NCI-H1436 (cell line): Measurements from ENCODE around the gene IL3.

ENCODE experiments used
- DNase-seq: peaks from one replicate; lab custom pipeline; 2025; lab: John Stamatoyannopoulos, UW

The IL3 gene

DNA sequence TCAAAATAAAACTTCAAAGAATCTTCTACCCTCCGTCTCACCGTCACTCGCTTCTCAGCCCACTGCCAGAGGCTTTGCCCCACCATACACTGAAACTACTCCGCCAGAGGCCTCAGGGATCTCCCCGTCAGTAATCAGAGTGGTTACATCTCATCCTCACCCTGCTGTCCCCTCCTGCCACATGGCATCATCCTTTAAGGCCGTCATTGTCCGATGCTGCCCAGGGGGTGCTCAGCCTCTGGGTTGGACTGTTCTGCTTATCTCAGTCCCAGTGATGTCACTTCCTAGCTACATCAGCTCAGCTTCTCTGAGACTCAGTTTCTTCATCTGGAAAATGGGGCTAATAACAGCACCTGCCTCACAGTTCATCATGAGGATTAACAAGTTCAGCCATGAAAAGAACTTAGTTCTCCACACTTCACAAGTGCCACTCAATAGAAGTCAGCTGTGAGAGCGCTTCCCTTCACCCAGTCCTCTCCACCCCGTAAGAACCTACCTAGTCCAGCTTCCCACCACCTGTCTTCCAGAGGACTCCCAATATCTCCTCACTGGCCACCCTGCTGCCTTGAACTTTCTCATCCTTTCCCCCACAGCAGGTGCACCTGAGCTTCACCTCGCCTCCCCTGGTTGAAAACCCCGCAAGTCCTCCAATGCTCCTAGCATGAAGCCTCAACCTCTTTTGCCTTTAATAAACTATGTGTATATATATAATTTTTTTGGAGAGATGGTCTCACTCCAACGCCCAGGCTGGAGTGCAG is 2.8 kb upstream of the IL3 start:
- no peak for DNase-seq

DNA sequence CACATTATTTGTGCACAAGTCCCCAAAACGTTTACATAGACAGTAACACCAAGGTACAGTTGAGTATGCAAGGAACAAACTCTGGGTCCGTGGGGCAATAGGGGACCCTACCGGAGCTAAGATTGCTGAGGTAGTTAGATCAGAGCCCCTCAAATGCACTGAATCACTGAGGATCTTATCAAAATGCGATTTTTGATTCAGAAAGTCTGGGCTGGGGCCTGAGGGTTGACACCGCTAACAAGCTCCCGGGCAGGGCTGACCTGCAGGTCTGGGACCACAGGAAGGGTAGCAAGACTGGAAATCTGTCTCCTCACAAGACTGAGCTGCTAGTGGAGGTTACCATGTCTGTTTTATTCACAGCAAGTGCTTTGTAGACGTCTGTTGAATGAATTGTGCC is 1.8 kb upstream of the IL3 start:
- DNase-seq = no peak

DNA sequence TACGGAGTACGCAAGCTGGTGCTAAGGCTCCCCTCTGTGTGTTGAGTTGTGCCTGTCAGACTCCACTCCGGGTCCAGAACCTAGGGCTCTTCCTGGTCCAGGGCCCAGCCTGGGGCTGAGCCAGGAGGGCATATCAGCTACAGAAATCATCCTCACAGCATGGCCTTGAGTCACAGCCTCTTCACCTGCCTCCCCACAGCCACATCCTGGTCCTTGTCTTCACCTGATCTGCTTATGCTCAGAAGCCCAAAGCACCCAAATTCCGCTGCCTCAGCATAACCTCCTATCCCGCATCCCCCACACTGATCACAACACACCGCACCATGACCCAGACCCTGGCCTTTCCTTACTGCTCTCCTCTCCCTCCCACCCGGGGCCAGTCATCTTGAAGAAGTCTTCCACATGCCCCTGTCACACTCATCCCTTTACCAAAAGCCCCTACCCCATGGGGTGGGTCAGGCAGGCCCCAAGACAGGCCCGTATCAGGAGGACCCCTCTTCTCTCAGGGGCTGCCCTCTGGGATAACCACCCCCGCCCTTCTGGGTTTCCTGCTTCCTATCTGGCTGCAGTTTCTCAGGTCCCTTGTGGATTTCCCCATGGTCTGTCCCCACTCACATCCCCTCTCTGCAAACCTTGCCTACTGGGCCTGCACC is 1.3 kb upstream of the IL3 start:
- no peak for DNase-seq

DNA sequence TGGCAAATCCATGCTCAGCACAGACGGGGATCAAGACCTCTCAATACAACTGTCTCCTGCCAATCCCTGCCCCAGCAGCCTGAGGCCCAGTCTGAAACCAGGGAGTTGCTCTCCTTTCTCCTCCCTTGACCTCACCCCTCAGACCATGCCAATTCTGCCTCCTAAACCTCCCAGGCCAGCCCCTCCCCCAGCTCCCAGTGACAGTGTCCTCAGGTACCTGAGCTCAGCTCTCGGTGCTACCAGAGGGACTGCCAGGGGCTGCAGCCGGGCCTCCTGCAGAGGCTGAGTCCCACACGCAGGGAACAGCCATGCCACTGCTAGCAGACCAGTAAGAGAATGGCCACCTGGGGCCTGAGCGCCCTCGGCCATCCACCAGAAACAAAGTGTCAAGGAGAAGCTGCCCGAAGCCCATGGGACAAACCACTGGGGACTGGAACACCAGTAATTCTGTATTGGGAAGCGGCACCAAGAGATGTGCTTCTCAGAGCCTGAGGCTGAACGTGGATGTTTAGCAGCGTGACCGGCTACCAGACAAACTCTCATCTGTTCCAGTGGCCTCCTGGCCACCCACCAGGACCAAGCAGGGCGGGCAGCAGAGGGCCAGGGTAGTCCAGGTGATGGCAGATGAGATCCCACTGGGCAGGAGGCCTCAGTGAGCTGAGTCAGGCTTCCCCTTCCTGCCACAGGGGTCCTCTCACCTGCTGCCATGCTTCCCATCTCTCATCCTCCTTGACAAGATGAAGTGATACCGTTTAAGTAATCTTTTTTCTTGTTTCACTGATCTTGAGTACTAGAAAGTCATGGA is 557 bp upstream of the IL3 start:
- DNase-seq = no peak

DNA sequence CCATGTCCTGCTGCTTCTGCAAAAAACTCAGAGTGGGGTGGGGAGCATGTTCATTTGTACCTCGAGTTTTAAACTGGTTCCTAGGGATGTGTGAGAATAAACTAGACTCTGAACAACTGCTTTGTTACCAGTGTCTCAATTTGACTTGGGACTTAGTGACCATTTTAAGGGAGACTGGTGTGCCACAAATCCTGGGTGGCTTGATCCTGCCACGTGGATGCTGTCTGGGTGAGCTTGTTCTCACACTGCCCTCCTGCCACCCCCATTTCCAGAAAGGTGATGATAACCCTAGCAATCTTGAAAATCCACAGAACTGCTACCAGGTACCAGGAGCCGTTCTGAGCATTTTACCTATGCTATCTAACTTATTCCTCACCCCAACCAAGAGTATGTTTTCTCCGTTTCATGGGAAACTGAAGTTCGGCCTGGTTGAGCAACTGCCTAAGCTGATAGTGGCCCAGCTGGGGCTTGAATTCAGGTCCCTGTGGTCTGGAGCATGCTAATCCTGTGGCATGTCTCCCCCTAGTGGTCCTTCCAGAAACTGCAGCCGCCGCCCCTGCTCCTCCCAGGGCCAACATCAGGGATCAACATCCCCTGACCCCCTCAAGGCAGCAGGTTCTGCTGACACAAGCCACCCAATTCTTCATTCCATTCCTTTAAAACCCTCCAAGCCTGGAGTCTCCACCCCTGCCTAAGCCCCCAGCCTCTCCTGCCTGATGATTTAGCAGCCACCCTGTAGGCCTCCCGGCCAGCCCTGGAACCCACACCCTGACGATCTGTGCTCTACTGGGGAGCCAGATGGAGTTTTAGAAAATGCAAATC is 2.8 kb downstream of the IL3 start:
- peak; percentile 26 for DNase-seq

DNA sequence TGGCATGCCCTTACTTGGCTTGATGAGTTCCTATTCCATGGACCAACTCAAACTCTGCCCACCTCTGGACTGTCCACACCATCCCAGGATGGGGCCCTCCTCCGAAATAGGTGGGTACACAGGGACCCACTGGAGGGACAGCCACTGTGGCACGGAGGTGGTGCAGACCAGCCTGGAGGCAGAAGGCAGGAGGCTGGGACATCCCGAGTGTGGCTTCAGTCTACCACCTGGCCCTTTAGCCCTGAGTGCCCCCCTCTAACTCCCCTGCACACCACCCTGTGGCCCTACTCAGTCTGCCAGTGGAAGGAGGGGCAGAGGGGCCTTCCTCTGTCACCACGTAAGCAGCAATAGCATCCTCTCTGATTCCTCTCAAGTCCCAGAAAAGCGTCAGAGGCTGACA is 3.7 kb downstream of the IL3 start:
- DNase-seq = no peak

DNA sequence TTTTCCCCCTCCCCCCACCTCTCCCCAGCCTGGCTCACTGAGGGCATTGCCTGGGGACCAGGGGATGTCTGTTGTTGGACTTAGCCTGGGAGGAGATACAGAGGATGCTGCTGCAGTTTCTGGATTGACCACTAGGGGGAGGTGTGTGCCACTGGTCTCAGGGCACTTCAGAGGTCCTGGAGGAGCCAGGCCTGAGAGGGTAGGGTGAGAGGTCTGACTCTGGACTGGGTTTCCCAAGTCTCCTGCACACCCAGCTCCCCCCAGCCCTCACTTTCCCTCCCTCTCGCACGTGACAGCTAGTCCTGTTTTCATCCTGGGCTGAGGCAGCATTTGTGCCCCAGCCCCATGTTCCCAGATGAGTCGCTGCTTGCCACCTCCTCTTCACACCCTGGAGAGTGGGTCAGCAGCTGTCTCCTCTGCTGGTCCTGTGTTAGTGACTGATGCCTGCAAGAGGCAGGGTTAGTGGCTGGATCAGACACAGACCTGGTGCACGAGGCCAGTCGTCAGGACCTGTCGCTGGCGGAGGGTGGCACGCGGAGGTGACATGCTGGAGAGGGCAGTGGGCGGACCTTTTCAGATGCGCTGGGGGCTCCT is 4.4 kb downstream of the IL3 start:
- DNase-seq = peak; percentile 6

DNA sequence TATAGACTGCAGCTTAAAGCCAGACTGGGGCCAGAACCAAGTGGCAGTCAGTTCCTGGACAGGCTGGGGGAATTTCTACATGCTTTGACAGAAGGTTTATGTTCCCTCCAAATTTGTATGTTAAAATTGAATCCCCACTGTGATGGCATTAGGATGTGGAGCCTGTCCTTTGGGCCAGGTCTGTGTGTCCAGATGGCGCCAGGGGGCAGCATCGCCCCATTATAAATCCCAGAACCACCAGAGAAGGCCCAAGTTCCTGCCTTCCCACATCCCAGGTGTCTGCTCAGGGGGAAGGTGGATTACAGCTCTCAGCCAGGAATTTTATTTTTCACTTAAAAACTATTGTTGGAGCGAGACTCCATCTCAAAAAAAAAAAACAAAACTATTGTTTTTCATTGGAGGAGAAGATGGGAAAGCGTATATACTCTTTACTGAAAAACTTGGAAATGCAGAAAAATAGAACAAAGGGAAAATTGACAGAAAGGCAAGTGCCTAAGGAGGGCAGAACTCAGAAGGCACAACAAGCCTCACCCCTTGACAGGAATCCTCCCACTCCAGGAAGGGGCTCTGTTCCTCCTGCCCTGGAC is 5.0 kb downstream of the IL3 start:
- DNase-seq = peak; percentile 7

DNA sequence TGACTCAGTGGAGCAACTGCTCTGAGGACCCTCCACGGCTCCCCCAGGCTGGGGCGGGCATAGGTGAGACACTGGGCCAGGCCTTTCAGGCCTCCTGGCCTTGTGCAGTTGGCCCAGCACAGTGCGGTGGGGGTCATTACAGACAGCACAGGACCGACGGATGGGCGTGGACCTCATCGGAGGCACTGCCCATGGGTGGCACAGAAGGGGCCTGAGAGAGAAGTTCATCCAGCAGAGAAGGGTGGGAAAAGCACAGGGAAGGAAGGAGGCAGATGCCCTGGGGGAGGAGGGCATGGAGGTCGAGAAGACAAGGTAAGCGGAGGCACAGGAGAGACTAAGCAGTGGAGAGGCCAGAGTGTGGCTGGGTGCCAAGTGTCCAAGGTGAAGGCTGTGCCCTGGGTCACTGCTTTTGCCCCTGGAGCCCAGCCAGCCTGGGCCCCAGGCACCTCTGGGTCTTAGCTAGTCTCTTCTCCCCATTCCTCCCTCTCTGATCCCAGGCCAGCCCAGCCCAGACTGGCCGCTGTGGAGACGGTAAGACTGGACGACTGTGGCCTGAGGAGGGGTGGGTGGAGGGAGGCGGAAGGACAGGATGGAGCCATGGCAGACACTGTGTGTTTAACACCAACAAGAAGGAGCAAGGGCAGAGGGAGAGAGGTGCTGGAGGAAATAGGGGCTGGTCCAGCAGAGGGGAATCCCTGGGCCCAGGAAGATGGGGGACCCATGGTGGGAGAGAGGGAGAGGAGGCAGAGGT is 5.7 kb downstream of the IL3 start:
- DNase-seq = no peak

DNA sequence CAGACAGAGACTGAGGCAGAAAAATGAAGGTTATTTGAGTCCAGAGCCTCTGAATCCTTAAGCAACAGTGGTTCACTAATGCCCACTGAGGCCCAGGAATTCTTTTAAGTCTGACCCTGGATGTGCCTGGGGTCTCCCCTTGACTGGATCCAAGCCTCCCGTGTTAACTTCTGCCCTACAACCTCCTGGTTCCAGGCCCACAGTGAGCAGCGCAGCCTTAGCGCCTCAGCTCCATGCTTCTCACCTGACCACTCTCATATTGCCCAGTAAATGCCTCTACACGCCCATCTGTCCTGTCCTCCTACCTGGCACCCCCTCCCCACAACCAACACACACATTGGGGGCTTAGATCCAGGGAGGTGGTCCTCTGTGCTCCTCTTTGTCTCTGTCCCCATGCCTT is 6.4 kb downstream of the IL3 start:
- DNase-seq = no peak

DNA sequence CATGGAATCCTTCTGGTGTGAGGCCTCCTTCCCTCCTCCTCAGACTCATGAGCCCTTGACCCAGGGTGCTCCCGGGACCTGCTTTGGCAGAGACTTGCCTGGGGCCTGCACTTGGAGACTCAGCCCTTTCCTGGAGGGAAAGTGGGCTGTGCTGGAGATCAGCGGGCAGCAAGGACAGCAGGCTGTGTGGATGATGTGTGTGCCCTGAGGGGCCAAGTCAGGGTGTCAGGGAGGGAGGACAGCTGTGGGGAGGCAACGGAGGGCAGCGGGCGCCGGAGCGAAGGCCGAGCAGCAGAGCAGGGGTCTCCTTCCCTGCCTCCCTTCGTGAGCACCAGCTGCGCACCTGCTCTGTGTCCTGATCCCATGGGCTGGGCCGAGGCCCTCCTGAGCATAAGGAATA is 7.0 kb downstream of the IL3 start:
- DNase-seq = no peak

DNA sequence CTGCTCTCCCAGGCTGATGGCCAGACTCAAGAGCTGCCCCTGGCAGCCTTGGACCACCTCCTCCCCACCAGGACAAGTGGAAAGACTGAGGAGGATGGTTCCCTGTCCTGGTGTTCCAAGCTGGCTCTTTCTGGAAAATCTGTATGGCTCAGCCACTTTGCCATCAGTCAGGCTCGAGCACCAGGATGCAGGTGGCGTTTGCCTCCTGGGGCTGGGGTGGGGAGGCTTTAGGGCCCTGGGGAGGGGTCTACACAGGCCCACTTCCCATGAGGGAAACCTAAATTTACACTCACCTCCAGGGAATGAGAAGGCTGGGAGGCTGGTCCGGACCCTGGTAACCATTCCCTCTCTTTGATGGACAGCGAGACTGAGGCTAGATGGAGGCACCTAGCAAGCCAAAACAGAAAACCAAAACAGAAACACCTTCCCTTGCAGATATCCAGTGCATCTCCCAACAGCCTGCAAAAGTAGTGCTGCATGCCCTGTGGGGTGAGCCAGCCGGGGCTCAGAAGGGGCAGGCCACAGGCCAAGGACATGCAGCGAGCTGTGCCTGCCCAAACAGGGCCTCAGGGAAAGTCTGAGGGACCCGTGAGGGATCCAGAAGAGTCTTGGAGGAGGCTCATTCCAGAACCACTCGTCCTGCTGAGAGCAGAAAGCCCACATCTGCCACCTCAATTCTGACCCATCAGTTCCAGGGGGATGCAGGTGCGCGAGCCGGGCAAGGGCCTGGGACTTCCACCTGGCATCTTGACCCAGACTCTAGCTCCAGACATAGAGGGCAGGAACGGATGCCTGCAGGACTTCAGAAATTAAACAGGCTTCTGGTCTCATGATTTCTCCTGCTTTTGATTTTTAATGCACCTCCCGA is 7.7 kb downstream of the IL3 start:
- DNase-seq = no peak

DNA sequence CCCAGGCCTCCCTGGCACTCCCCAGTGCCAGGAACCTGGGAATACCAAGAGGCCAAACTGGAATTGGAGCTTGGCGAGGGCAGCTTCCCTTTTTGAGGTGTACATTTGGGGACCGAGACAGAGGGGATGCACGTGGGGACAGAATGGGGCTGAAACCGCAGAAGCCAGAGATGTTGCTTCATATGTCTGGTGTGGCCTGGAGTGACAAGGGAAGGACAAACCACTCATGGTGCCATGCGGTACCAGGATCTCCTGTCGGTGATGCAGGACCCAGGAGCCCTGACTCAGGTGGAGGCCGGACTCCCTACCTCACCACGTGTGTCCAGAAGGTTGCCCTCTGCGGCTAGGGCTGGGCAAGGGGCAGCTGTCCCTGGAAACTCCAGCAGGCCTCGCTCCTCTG is 9.1 kb downstream of the IL3 start:
- DNase-seq = no peak

DNA sequence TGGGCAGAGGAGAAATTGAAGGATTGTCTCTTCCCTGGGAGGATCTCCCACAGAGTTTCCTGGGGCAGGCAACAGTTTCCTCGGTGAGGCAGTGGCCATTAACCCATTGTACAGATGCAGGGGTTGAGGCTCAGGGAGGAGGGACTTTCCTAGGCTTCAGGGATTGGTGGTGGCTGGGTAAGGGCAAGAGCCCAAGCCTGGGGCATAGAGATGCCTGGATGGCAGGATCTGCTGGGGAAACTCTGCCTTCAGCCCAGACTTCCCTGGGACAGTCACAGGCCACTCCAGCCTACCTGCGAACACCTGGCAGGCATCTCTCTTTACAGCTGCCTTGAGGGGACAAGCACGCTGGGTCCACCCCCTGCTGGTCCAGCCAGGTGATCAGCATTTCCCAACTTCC is 9.5 kb downstream of the IL3 start:
- no peak for DNase-seq

DNA sequence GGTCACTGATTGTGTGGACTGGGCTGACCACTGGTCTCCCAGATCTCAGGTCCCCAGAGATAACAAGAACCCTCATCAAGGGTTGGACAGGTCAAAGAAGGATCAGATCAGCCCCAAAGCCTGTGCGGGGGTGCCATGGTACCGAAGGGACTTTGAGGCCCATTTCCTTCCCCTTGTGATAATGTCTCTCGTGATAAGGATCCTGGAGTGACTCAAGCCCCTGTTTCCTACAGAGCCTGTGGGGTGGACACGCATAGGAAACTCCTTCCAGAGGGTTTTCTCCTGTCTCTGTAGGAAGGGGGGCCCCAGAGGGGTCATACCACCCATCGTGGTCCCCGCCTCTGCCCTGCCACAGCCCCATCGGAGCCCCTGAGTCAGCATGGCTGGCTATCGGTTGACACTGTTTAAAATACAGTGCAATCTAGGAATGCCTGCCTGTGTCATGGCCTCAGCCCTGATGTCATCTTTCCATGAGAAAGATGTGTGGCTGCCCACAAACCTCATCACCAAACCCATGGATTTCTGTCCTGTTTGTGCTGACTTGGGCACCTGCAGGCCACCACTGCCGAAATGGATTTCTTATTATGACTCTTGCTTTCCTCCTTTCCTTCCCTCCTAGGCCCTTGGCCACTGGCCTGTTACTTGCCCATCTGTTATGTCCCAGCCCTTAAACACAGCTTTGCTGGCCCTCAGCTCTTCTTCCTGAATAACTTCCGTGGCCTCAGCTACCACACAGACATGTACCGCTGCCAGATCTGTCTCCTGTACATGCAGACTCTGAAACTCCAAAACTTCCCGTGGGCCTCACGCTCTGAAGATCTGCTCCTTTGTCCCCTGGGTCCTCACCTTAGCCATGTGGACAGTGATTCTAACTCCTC is 10.2 kb downstream of the IL3 start:
- no peak for DNase-seq

DNA sequence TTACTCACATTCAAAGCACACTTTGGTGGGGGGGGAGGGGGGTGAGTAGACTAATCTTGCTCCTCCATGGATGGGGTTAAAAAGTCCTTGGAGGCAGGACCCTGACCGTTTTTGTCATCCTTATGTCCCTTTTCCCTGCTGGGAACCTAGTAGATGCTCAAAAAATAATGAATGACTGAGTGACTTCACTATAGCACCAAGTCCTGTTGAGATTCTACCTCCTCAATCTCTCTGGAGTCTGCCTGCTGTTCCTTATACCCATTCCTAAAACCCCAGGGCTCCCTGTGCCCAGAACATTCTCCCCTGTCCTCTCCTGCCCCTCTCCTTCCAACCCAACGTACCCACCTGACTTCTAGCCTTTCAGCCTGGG is 10.9 kb downstream of the IL3 start:
- DNase-seq = no peak

DNA sequence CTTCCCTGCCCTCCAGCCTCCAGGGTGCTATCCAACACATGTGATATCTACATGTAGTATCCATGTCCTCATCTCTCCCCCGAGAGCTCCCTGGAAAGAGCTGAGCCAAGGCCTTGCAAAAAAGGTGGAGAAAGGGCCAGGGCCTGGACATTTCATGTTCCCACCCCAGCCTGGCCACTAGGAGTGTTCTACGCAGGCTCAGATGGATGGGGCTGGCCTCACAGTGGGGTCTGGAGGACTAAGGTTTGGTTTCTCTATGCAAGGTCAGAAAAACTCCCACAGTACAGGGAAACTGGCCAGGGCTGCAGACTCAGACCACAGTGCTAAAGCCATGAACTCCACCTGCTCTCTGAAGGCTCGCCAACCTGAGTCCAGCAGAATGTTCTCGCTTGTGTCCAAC is 11.6 kb downstream of the IL3 start:
- DNase-seq = no peak

DNA sequence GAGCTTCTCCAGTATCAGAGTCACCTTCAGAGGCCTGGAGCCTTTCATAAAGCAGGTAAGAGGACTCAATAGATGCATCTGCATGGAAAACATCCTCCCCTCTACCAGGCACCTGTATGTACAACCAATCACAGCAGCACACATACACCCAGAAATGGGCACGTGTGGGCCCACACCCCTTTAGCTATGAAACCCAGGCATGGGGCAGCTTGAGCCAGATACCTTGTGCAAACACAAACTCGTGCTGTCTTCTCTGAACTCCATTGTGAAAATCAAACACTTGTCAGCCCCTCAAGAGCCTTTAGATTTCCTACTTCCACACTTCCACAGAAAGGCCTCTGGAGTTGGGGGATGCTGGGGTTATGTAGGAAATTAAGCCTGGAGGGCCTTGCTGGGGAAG is 12.1 kb downstream of the IL3 start:
- no peak for DNase-seq
